GM23248 (cell line): Measurements from ENCODE around the gene NDUFA11. TPM values are rescaled to one million over a fixed set of nuclear protein-coding genes. Genes with fewer than 3 reads are reported as not detected.

Experiments
- DNase-seq: peaks from one replicate; pipeline ENCODE4 v3.0.0-alpha.2; 2015
- H2AFZ ChIP-seq: fragments of 200-600 bp; sonication (generic); 2 replicates; pipeline ENCODE4 v1.6.1; 2016; ENCODE audit warnings: antibody characterized with exemption
- H3F3A ChIP-seq: fragments of 200-600 bp; sonication (generic); 2 replicates; pipeline ENCODE4 v1.6.1; 2016; ENCODE audit warnings: mild to moderate bottlenecking, antibody characterized with exemption, mixed run types; ENCODE audit not compliant: insufficient read depth
- H3K27ac ChIP-seq: fragments of 200-600 bp; sonication (generic); 2 replicates; pipeline ENCODE4 v1.5.1; 2016; ENCODE audit warnings: mild to moderate bottlenecking
- H3K27me3 ChIP-seq: fragments of 200-600 bp; sonication (generic); replicated peaks from 2 replicates; pipeline ENCODE4 v1.6.1; 2016; ENCODE audit warnings: mild to moderate bottlenecking; ENCODE audit not compliant: insufficient read depth
- H3K36me3 ChIP-seq: fragments of 200-600 bp; sonication (generic); 2 replicates; pipeline ENCODE4 v1.6.1; 2016; ENCODE audit warnings: low read depth, mild to moderate bottlenecking
- H3K4me1 ChIP-seq: fragments of 200-600 bp; sonication (generic); 2 replicates; pipeline ENCODE4 v1.6.1; 2016; ENCODE audit warnings: mild to moderate bottlenecking; ENCODE audit not compliant: insufficient read depth
- H3K4me2 ChIP-seq: fragments of 200-600 bp; sonication (generic); one replicate; pipeline ENCODE4 v1.6.1; 2016; ENCODE audit warnings: mild to moderate bottlenecking; ENCODE audit not compliant: unreplicated experiment
- H3K4me3 ChIP-seq: fragments of 200-600 bp; sonication (generic); 2 replicates; pipeline ENCODE4 v1.5.1; 2016; ENCODE audit warnings: mild to moderate bottlenecking
- H3K79me2 ChIP-seq: fragments of 200-600 bp; sonication (generic); 2 replicates; pipeline ENCODE4 v1.6.1; 2016; ENCODE audit warnings: mild to moderate bottlenecking; ENCODE audit not compliant: insufficient read depth
- H3K9ac ChIP-seq: fragments of 200-600 bp; sonication (generic); 2 replicates; pipeline ENCODE4 v1.6.1; 2016; ENCODE audit warnings: mild to moderate bottlenecking
- H3K9me2 ChIP-seq: fragments of 200-600 bp; sonication (generic); 2 replicates; pipeline ENCODE4 v1.6.1; 2016; ENCODE audit warnings: mixed run types, mild to moderate bottlenecking, moderate library complexity; ENCODE audit not compliant: insufficient read depth
- H3K9me3 ChIP-seq: fragments of 200-600 bp; sonication (generic); one replicate; pipeline ENCODE4 v1.6.1; 2017; ENCODE audit warnings: low read depth
- H4K20me1 ChIP-seq: fragments of 200-600 bp; sonication (generic); 2 replicates; pipeline ENCODE4 v1.6.0; 2016; ENCODE audit not compliant: insufficient read depth
- EZH2 ChIP-seq: fragments of 200-600 bp; sonication (generic); IDR thresholded peaks from 2 replicates; pipeline ENCODE4 v1.6.1; 2018; ENCODE audit warnings: antibody characterized with exemption, mild to moderate bottlenecking; ENCODE audit not compliant: insufficient read depth, poor library complexity, severe bottlenecking
- EZH2phosphoT487 ChIP-seq: fragments of 200-600 bp; sonication (generic); IDR thresholded peaks from 2 replicates; pipeline ENCODE4 v1.6.1; 2018; ENCODE audit warnings: antibody characterized with exemption, moderate library complexity, mild to moderate bottlenecking, low read depth; ENCODE audit not compliant: insufficient read depth
- WGBS, 2 experiments: methylation state at CpG; one replicate each; pipeline ENCODE4 v1.1.6; 2015 to 2017; ENCODE audit warnings: low lambda C conversion rate in 2 of 2, low coverage in 1 of 2; ENCODE audit errors: missing lambda C conversion rate in 2 of 2; 5-methylcytosine and 5-hydroxymethylcytosine counted together
- in situ Hi-C: fragments of 300-500 bp; cut with MboI; formaldehyde crosslinking; loops from 2 replicates; pipeline ENCODE4 v1.15.0; 2020
- polyA plus RNA-seq: library from polyadenylated mRNA; unstranded; fragments of >200 nt; fragmentation: Nextera tagmentation; extraction: Ambion mirVana; gene quantifications from 2 replicates; pipeline ENCODE4 v1.2.1, GENCODE V29; 2016
- total RNA-seq: library from RNA; depleted of rRNA; stranded (reverse); fragments of >200 nt; shearing (Covaris generic); gene quantifications from 2 replicates; pipeline ENCODE4 v1.2.3, GENCODE V29; 2014

The NDUFA11 gene
- total and polyA plus RNA-seq, 2 experiments from 2014 or later, result 231 to 588 TPM

- TF ChIP-seq EZH2 (no peak), EZH2phosphoT487 (no peak)
- 63 to 73% methylated on average over 6 to 11 of the region's 11 CpGs for WGBS, 2 experiments
- H3K4me2 ChIP-seq, result no peak overlapping the region
- no peak overlapping the region for H3K4me3 ChIP-seq
- no peak overlapping the region for H2AFZ ChIP-seq
- H3K27ac ChIP-seq, result no peak overlapping the region
- no peaks in the 10 kb centered on the region for H3K79me2 ChIP-seq
- H3K9me2 ChIP-seq, result no peaks in the 10 kb centered on the region
- DNase-seq, result no peak
- no peaks in the 10 kb centered on the region for H4K20me1 ChIP-seq
- no peak overlapping the region for H3K9ac ChIP-seq
- H3K36me3 ChIP-seq, result no peaks in the 10 kb centered on the region; the same call in 1 of the 2 replicates
- H3K9me3 ChIP-seq, result no peaks in the 10 kb centered on the region
- peaks cover 12% of the 10 kb centered on the region for H3K4me1 ChIP-seq
- H3K27me3 ChIP-seq, result no peaks in the 10 kb centered on the region
- peaks cover 4% of the 10 kb centered on the region for H3F3A ChIP-seq
- in situ Hi-C loops, result no loop called here
These were observed 12.2 kb upstream of the NDUFA11 start for GRCh38 chr19:5915782-5916165.

GRCh38 chr19:5914946-5915781, 11.6 kb upstream of the NDUFA11 start:
- WGBS, 2 experiments, result 84 to 85% methylated on average over 39 to 42 of the region's 42 CpGs
- no peaks in the 10 kb centered on the region for H3K9me3 ChIP-seq
- no peaks in the 10 kb centered on the region for H3K27me3 ChIP-seq
- H2AFZ ChIP-seq, result no peak overlapping the region
- no peak overlapping the region for H3K27ac ChIP-seq
- TF ChIP-seq EZH2 (no peak), EZH2phosphoT487 (no peak)
- peaks cover 4% of the 10 kb centered on the region for H3F3A ChIP-seq
- no peak overlapping the region for H3K4me3 ChIP-seq
- no peaks in the 10 kb centered on the region for H3K9me2 ChIP-seq
- H3K36me3 ChIP-seq, result no peaks in the 10 kb centered on the region; the same call in 1 of the 2 replicates
- no peaks in the 10 kb centered on the region for H4K20me1 ChIP-seq
- no peak for DNase-seq
- no peaks in the 10 kb centered on the region for H3K79me2 ChIP-seq
- peak overlapping the region; percentile 62; the same call in 1 of the 2 replicates for H3K9ac ChIP-seq
- in situ Hi-C loops, result no loop called here
- peaks cover 12% of the 10 kb centered on the region for H3K4me1 ChIP-seq
- no peak overlapping the region for H3K4me2 ChIP-seq

DNA sequence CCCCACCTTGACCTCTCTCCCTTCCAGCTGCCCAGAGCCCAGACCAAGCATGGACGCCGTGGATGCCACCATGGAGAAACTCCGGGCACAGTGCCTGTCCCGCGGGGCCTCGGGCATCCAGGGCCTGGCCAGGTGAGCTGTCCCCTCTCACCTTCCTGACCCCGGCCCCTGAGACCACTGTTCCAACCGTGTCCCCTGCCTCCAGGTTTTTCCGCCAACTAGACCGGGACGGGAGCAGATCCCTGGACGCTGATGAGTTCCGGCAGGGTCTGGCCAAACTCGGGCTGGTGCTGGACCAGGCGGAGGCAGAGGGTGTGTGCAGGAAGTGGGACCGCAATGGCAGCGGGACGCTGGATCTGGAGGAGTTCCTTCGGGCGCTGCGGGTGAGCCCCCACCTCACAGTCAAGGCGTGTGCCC, 10.8 kb upstream of the NDUFA11 start:
- no peaks in the 10 kb centered on the region for H3K79me2 ChIP-seq
- H2AFZ ChIP-seq, result no peak overlapping the region
- TF ChIP-seq EZH2phosphoT487 (no peak), EZH2 (no peak)
- H3K4me3 ChIP-seq, result no peak overlapping the region
- H3F3A ChIP-seq, result peaks cover 4% of the 10 kb centered on the region
- H3K27ac ChIP-seq, result peak overlapping the region; percentile 40
- peak overlapping the region; percentile 3 for H3K4me2 ChIP-seq
- in situ Hi-C loops, result no loop called here
- H3K4me1 ChIP-seq, result peaks cover 12% of the 10 kb centered on the region
- no peak for DNase-seq
- no peaks in the 10 kb centered on the region for H3K9me3 ChIP-seq
- H3K9me2 ChIP-seq, result no peaks in the 10 kb centered on the region
- WGBS, 2 experiments, result 28 to 30% methylated on average over 22 of the region's 22 CpGs
- H3K27me3 ChIP-seq, result no peaks in the 10 kb centered on the region
- H3K9ac ChIP-seq, result peak overlapping the region; percentile 62
- no peaks in the 10 kb centered on the region for H4K20me1 ChIP-seq
- H3K36me3 ChIP-seq, result no peaks in the 10 kb centered on the region; the same call in 1 of the 2 replicates

GRCh38 chr19:5913739-5914357, 10.3 kb upstream of the NDUFA11 start, which contains the start of gene CAPS:
CAPS (plus strand) TSS chr19:5914254; CDS start chr19:5914407, 153 bp downstream.
- Histone ChIP-seq H4K20me1 (no peaks in the 10 kb centered on the region), H3K27ac (peak within 1 kb of the TSS; percentile 56), H3K27me3 (no peaks in the 10 kb centered on the region), H3K9me3 (no peaks in the 10 kb centered on the region), H3F3A (peaks cover 4% of the 10 kb centered on the region), H3K4me1 (peaks cover 12% of the 10 kb centered on the region), H2AFZ (no peak within 1 kb of the TSS), H3K4me3 (no peak within 1 kb of the TSS), H3K79me2 (no peaks in the 10 kb centered on the region), H3K9me2 (no peaks in the 10 kb centered on the region), H3K9ac (peak within 1 kb of the TSS; percentile 62), H3K36me3 (no peaks in the 10 kb centered on the region; the same call in 1 of the 2 replicates), H3K4me2 (peak within 1 kb of the TSS; percentile 3)
- DNase-seq, result peak; percentile 88
- no peak for TF ChIP-seq EZH2
- in situ Hi-C loops, result no loop called here
- 66 to 71% methylated on average over 10 of the region's 10 CpGs for WGBS, 2 experiments
